Trophoblast cell (in vitro differentiated cells and primary cell): ENCODE measurements around the gene DNAAF8.

ENCODE experiments used
- DNase-seq, 2 donors: peaks; one replicate each; pipeline ENCODE4 v3.0.0-alpha.2; 2016
- H2AFZ ChIP-seq: 2 replicates; pipeline ENCODE4 v1.6.1; 2013; ENCODE audit warnings: low read length, moderate library complexity, mild to moderate bottlenecking; ENCODE audit not compliant: insufficient read depth, poor library complexity
- H2AK5ac ChIP-seq: 2 replicates; pipeline ENCODE4 v1.6.1; 2013; ENCODE audit warnings: mild to moderate bottlenecking, low read length
- H2BK120ac ChIP-seq: 2 replicates; pipeline ENCODE4 v1.6.1; 2013; ENCODE audit warnings: low read length, mild to moderate bottlenecking, moderate library complexity; ENCODE audit not compliant: insufficient read depth, poor library complexity
- H2BK12ac ChIP-seq: 2 replicates; pipeline ENCODE4 v1.6.1; 2013; ENCODE audit warnings: mild to moderate bottlenecking, low read length, moderate library complexity
- H2BK5ac ChIP-seq: 2 replicates; pipeline ENCODE4 v1.6.1; 2013; ENCODE audit warnings: low read length, low read depth, moderate library complexity, mild to moderate bottlenecking; ENCODE audit not compliant: poor library complexity
- H3K14ac ChIP-seq: 2 replicates; pipeline ENCODE4 v1.6.1; 2013; ENCODE audit warnings: mild to moderate bottlenecking, low read length
- H3K18ac ChIP-seq: 2 replicates; pipeline ENCODE4 v1.6.1; 2013; ENCODE audit warnings: mild to moderate bottlenecking, low read length
- H3K23ac ChIP-seq: 2 replicates; pipeline ENCODE4 v1.6.1; 2013; ENCODE audit warnings: low read length
- H3K27ac ChIP-seq: 2 replicates; pipeline ENCODE4 v1.5.1; 2013; ENCODE audit warnings: low read depth, mild to moderate bottlenecking, inconsistent platforms, low read length, moderate library complexity
- H3K27me3 ChIP-seq: 2 replicates; pipeline ENCODE4 v1.6.1; 2013; ENCODE audit warnings: inconsistent platforms, mild to moderate bottlenecking, low read length, moderate library complexity; ENCODE audit not compliant: insufficient read depth
- H3K36me3 ChIP-seq, 2 experiments: 1 replicate in 1 of 2; 2 replicates in 1 of 2; pipeline ENCODE4 v1.6.1; 2013; ENCODE audit warnings: low read length in 2 of 2, mild to moderate bottlenecking in 2 of 2, moderate library complexity in 1 of 2; ENCODE audit not compliant: insufficient read depth in 2 of 2, control insufficient read depth in 1 of 2
- H3K4ac ChIP-seq: 2 replicates; pipeline ENCODE4 v1.6.1; 2013; ENCODE audit warnings: low read depth, mild to moderate bottlenecking, low read length, moderate library complexity
- H3K4me1 ChIP-seq, 2 experiments: 1 replicate in 1 of 2; 2 replicates in 1 of 2; pipeline ENCODE4 v1.6.1; 2013; ENCODE audit warnings: low read length in 2 of 2, mild to moderate bottlenecking in 2 of 2, moderate library complexity in 1 of 2; ENCODE audit not compliant: insufficient read depth in 2 of 2, control insufficient read depth in 1 of 2
- H3K4me2 ChIP-seq: 2 replicates; pipeline ENCODE4 v1.6.1; 2013; ENCODE audit warnings: inconsistent platforms, mild to moderate bottlenecking, low read length, moderate library complexity
- H3K4me3 ChIP-seq: 2 replicates; pipeline ENCODE4 v1.5.1; 2013; ENCODE audit warnings: mild to moderate bottlenecking, low read depth, low read length, inconsistent platforms
- H3K79me1 ChIP-seq: one replicate; pipeline ENCODE4 v1.6.1; 2013; ENCODE audit warnings: low read length
- H3K79me2 ChIP-seq: 2 replicates; pipeline ENCODE4 v1.6.1; 2013; ENCODE audit warnings: low read length, mild to moderate bottlenecking; ENCODE audit not compliant: control insufficient read depth, insufficient read depth, poor library complexity
- H3K9ac ChIP-seq: 2 replicates; pipeline ENCODE4 v1.6.1; 2013; ENCODE audit warnings: mild to moderate bottlenecking, low read length
- H3K9me3 ChIP-seq: 2 replicates; pipeline ENCODE4 v1.6.1; 2013; ENCODE audit warnings: low read depth, mild to moderate bottlenecking, control low read depth, inconsistent platforms, low read length; ENCODE audit not compliant: insufficient read depth
- H4K12ac ChIP-seq: 2 replicates; pipeline ENCODE4 v1.6.1; 2013; ENCODE audit warnings: low read depth, mild to moderate bottlenecking, low read length, moderate library complexity
- H4K8ac ChIP-seq: 2 replicates; pipeline ENCODE4 v1.6.1; 2013; ENCODE audit warnings: low read depth, mild to moderate bottlenecking, low read length, moderate library complexity
- H4K91ac ChIP-seq: one replicate; pipeline ENCODE4 v1.6.1; 2013; ENCODE audit warnings: low read depth, mild to moderate bottlenecking, low read length, moderate library complexity
- WGBS: extraction: QIAGEN DNeasy Blood & Tissue Kit; methylation state at CpG from one replicate; pipeline ENCODE4 v1.1.7; 2013; ENCODE audit warnings: missing lambda C conversion rate; ENCODE audit not compliant: insufficient read length, insufficient coverage; ENCODE audit errors: extremely low coverage; 5-methylcytosine and 5-hydroxymethylcytosine counted together

The DNAAF8 gene

GRCh38 chr16:4696905-4697847 lies 37.2 kb upstream of the DNAAF8 start:
- no peak overlapping the region for H3K23ac ChIP-seq
- no peak overlapping the region for H4K12ac ChIP-seq
- no peak overlapping the region for H4K8ac ChIP-seq
- H2BK12ac ChIP-seq = no peak overlapping the region
- peaks cover 6% of the 10 kb centered on the region for H3K79me2 ChIP-seq
- H3K4me2 ChIP-seq = no peak overlapping the region
- no peak overlapping the region for H3K14ac ChIP-seq
- peaks cover 3 to 12% of the 10 kb centered on the region in 2 experiments for H3K4me1 ChIP-seq
- H2BK120ac ChIP-seq = no peak overlapping the region
- peaks cover 7% of the 10 kb centered on the region for H3K79me1 ChIP-seq
- H3K9me3 ChIP-seq = peaks cover 4% of the 10 kb centered on the region
- H3K4me3 ChIP-seq = no peak overlapping the region
- no peaks in the 10 kb centered on the region for H3K27me3 ChIP-seq
- no peak overlapping the region for H2AK5ac ChIP-seq
- no peak overlapping the region for H3K4ac ChIP-seq
- no peak overlapping the region for H2AFZ ChIP-seq
- H3K9ac ChIP-seq = no peak overlapping the region
- H3K36me3 ChIP-seq = peaks cover 69% of the 10 kb centered on the region in 2 experiments
- H3K18ac ChIP-seq = no peak overlapping the region
- H3K27ac ChIP-seq = no peak overlapping the region
- H2BK5ac ChIP-seq = no peak overlapping the region
- no peak for DNase-seq
- H4K91ac ChIP-seq = no peak overlapping the region
- no CpG with 5 or more reads among the region's 33 CpGs for WGBS

DNA sequence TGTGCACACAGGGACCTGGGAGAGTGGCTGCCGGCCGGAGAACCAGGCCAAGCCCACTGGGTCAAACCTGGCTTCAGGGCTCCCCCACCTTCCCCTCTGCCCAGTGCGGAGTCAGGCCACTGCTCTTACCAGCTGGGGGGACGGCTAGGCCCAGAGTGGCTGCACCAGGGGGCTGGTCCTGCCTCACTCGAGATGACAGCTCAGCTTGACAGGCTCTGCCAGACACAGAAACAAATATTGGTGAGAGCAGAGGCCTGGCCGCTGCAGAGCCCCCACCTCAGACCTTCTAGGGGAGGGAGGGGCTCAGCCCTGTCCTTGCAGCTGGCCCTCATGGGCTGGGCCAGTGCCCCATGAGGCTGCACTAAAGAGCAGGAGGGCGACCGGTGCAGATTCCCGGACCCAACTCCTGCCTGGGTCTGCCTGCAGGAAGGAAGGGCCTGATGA lies 36.5 kb upstream of the DNAAF8 start:
- no peak overlapping the region for H3K18ac ChIP-seq
- WGBS = no CpG with 5 or more reads among the region's 9 CpGs

GRCh38 chr16:4698321-4699045 lies 35.9 kb upstream of the DNAAF8 start:
- Histone ChIP-seq H3K18ac (no peak overlapping the region), H2AK5ac (no peak overlapping the region), H3K9me3 (peaks cover 5% of the 10 kb centered on the region), H3K4me3 (no peak overlapping the region), H4K8ac (no peak overlapping the region), H3K14ac (no peak overlapping the region), H3K23ac (no peak overlapping the region), H4K12ac (no peak overlapping the region), H3K9ac (no peak overlapping the region), H4K91ac (no peak overlapping the region), H3K27me3 (no peaks in the 10 kb centered on the region), H3K4ac (no peak overlapping the region), H2AFZ (no peak overlapping the region), H3K4me1 (peaks cover 0 to 4% of the 10 kb centered on the region in 2 experiments), H3K36me3 (peaks cover 71 to 72% of the 10 kb centered on the region in 2 experiments), H2BK120ac (no peak overlapping the region), H2BK5ac (no peak overlapping the region), H3K79me2 (peaks cover 4% of the 10 kb centered on the region), H3K27ac (no peak overlapping the region), H2BK12ac (no peak overlapping the region), H3K79me1 (peaks cover 4% of the 10 kb centered on the region), H3K4me2 (no peak overlapping the region)
- no CpG with 5 or more reads among the region's 36 CpGs for WGBS
- DNase-seq = no peak

More for the DNA sequence above, 36.5 kb upstream of the DNAAF8 start:
- Histone ChIP-seq H2BK12ac (no peak overlapping the region), H3K36me3 (peaks cover 71 to 72% of the 10 kb centered on the region in 2 experiments), H3K23ac (no peak overlapping the region), H3K4me3 (no peak overlapping the region), H3K4me2 (no peak overlapping the region), H2BK5ac (no peak overlapping the region), H4K91ac (no peak overlapping the region), H3K27me3 (no peaks in the 10 kb centered on the region), H3K9ac (no peak overlapping the region), H3K79me2 (peaks cover 6% of the 10 kb centered on the region), H2AK5ac (no peak overlapping the region), H2BK120ac (no peak overlapping the region), H3K4ac (no peak overlapping the region), H3K4me1 (peaks cover 3 to 7% of the 10 kb centered on the region in 2 experiments), H3K79me1 (peaks cover 7% of the 10 kb centered on the region), H4K8ac (no peak overlapping the region), H2AFZ (no peak overlapping the region), H3K27ac (no peak overlapping the region), H4K12ac (no peak overlapping the region), H3K14ac (no peak overlapping the region), H3K9me3 (peaks cover 5% of the 10 kb centered on the region)
- DNase-seq = no peak

DNA sequence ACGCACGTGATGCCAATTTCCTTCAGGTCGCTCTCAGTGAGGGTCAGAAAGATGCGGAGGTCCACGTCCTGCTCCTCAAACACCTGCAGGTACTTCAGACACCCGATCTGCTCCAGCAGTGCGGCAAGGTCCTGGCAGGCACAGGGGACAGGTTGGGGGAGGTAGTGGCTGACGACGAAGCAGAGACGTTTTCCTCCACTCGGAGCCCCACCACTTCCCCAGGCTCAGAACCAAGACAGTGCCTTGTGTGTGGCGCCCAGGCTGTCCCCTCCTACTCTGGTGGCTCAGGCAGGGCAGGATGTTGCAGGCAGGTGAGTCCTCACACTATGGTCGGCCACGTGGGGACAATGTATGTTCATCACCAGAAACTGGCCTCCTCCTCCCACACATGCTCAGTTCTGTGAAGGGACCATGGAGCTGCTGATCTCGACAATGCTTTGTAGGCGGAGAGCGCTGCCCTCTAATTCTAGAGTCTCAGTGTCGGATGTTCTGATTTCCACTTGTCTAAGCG lies 35.2 kb upstream of the DNAAF8 start:
- no peak overlapping the region for H2BK12ac ChIP-seq
- H3K4me2 ChIP-seq = no peak overlapping the region
- no peak overlapping the region for H2BK5ac ChIP-seq
- H3K9ac ChIP-seq = no peak overlapping the region
- H3K27me3 ChIP-seq = no peaks in the 10 kb centered on the region
- H3K36me3 ChIP-seq = peaks cover 75 to 76% of the 10 kb centered on the region in 2 experiments
- H3K79me2 ChIP-seq = no peaks in the 10 kb centered on the region
- H3K23ac ChIP-seq = no peak overlapping the region
- no peaks in the 10 kb centered on the region for H3K79me1 ChIP-seq
- no peak overlapping the region for H2AK5ac ChIP-seq
- no peak overlapping the region for H2AFZ ChIP-seq
- no peak overlapping the region for H3K27ac ChIP-seq
- DNase-seq = no peak
- H2BK120ac ChIP-seq = no peak overlapping the region
- no peak overlapping the region for H3K18ac ChIP-seq
- H3K4ac ChIP-seq = no peak overlapping the region
- no peak overlapping the region for H3K4me3 ChIP-seq
- no peak overlapping the region for H4K8ac ChIP-seq
- peaks cover 0 to 4% of the 10 kb centered on the region in 2 experiments for H3K4me1 ChIP-seq
- no CpG with 5 or more reads among the region's 19 CpGs for WGBS
- H3K14ac ChIP-seq = no peak overlapping the region
- no peak overlapping the region for H4K12ac ChIP-seq
- no peak overlapping the region for H4K91ac ChIP-seq
- peaks cover 3% of the 10 kb centered on the region for H3K9me3 ChIP-seq
